Spleen (tissue), 11 donors: ENCODE results near the gene FBXW8. TPM values are rescaled to one million over a fixed set of nuclear protein-coding genes. Genes with fewer than 3 reads are reported as not detected.

ENCODE experiments used
- DNase-seq: peaks from one replicate; pipeline ENCODE4 v3.0.0-alpha.2; 2020
- H3K27ac ChIP-seq, 8 donors: fragments of 200-600 bp; sonication (generic) in 7 of 8; 1 replicate in 4 of 8; 2 replicates in 4 of 8; pipeline versions ENCODE4 v1.5.0 to v1.8.0; 2016 to 2021; ENCODE audit warnings: inconsistent platforms in 4 of 8, mild to moderate bottlenecking in 4 of 8, moderate library complexity in 1 of 8
- H3K27me3 ChIP-seq, 7 donors: fragments of 200-600 bp; sonication (generic) in 6 of 7; replicated peaks in 1 of 7; 1 replicate in 4 of 7; 2 replicates in 3 of 7; pipeline versions ENCODE4 v1.5.0 to v1.8.0; 2016 to 2021; ENCODE audit warnings: inconsistent platforms in 3 of 7, mild to moderate bottlenecking in 1 of 7
- H3K36me3 ChIP-seq, 6 donors: fragments of 200-600 bp; sonication (generic) in 5 of 6; 1 replicate in 4 of 6; 2 replicates in 2 of 6; pipeline versions ENCODE4 v1.5.0 to v1.8.0; 2016 to 2021; ENCODE audit warnings: inconsistent platforms in 2 of 6
- H3K4me1 ChIP-seq, 6 donors: fragments of 200-600 bp; sonication (generic) in 5 of 6; 1 replicate in 3 of 6; 2 replicates in 3 of 6; pipeline versions ENCODE4 v1.5.0 to v1.8.0; 2016 to 2021; ENCODE audit warnings: inconsistent platforms in 3 of 6
- H3K4me3 ChIP-seq, 8 donors: fragments of 200-600 bp; sonication (generic) in 7 of 8; 1 replicate in 4 of 8; 2 replicates in 4 of 8; pipeline versions ENCODE4 v1.5.0 to v1.8.0; 2016 to 2021; ENCODE audit warnings: inconsistent platforms in 4 of 8, mild to moderate bottlenecking in 4 of 8, moderate library complexity in 2 of 8
- H3K9me3 ChIP-seq, 8 donors: fragments of 200-600 bp; sonication (generic) in 7 of 8; 1 replicate in 4 of 8; 2 replicates in 4 of 8; pipeline versions ENCODE4 v1.5.0 to v1.8.0; 2016 to 2021; ENCODE audit warnings: inconsistent platforms in 4 of 8
- CTCF ChIP-seq, 11 experiments: fragments of 200-600 bp in 7 of 11; fragments of 450-650 bp in 4 of 11; sonication (generic) in 4 of 11; IDR thresholded peaks in 8 of 11; conservative IDR thresholded peaks in 3 of 11; 1 replicate in 7 of 11; 2 replicates in 4 of 11; pipeline versions ENCODE4 v1.4.0 to v1.8.0; 2016 to 2021; ENCODE audit warnings: antibody characterized with exemption in 11 of 11, inconsistent platforms in 4 of 11, mild to moderate bottlenecking in 1 of 11
- POLR2A ChIP-seq, 3 donors: fragments of 450-650 bp; IDR thresholded peaks; one replicate each; pipeline ENCODE4 v1.5.1; 2017; ENCODE audit warnings: antibody characterized with exemption in 3 of 3, mild to moderate bottlenecking in 1 of 3
- POLR2AphosphoS5 ChIP-seq, 3 donors: sonication (generic); formaldehyde crosslinking; IDR thresholded peaks; one replicate each; pipeline ENCODE4 v1.5.1; 2017; ENCODE audit warnings: antibody characterized with exemption in 3 of 3
- WGBS, 5 donors: extraction: QIAGEN DNeasy Blood & Tissue Kit in 3 of 5; methylation state at CpG; one replicate each; pipeline versions ENCODE4 v1.1.5 to v1.1.7; 2013 to 2018; 5-methylcytosine and 5-hydroxymethylcytosine counted together
- intact Hi-C: fragments of 100-400 bp; cut with DNase I; formaldehyde crosslinking; loops from one replicate; pipeline ENCODE4 v1.15.0; 2023; ENCODE audit warnings: low total_unique reads
- polyA plus RNA-seq, 3 donors: library from polyadenylated mRNA; stranded (reverse); fragments of 200-250 nt; gene quantifications; one replicate each; pipeline ENCODE4 v1.2.1, GENCODE V29; 2013
- total RNA-seq, 7 donors: library from RNA; depleted of rRNA in 3 of 7; stranded (reverse); fragments of >200 nt in 3 of 7; fragmentation: NEBNext Ultra II Directional in 4 of 7; extraction: Animal tissue kit (Norgen Biotek cat#: 25700) in 4 of 7; gene quantifications; one replicate each; pipeline versions ENCODE4 v1.1.0 to v1.2.1, GENCODE V29; 2016 to 2021
- donor health status: healthy with polysubstance abuse.
- donor health status: DM: no; HTN: no; CAD: no; lungs with moderate emphysema.
- donor health status: DM: no; HTN: no; CAD: no.
- donor health status: Bipolar disorder and iron deficiency.
- donor health status: healthy.
- donor health status: DM: no; HTN: no; CAD: no.
- donor health status: DM: yes; HTN: yes; CAD: no.

FBXW8 gene
- total and polyA plus RNA-seq, 10 donors: 2.2 to 17.3 (median 11.8) TPM

GRCh38 chr12:116928504-116928903, 17.8 kb downstream of the FBXW8 start:
- intact Hi-C loops: no loop called here
- H3K4me3 ChIP-seq: no peak overlapping the region
- no peak overlapping the region for H3K27ac ChIP-seq
- no peak for DNase-seq
- H3K9me3 ChIP-seq: no peaks in the 10 kb centered on the region
- no peak for TF ChIP-seq CTCF (IDR thresholded peaks at IDR 0.05 in 8 of 11, conservative IDR thresholded peaks at IDR 0.05 in 3 of 11)
- peaks cover 3 to 38% (median 17%) of the 10 kb centered on the region in 6 donors for H3K4me1 ChIP-seq
- peaks cover 0 to 49% (median 13%) of the 10 kb centered on the region in 6 donors for H3K36me3 ChIP-seq
- H3K27me3 ChIP-seq: no peaks in the 10 kb centered on the region
- 92 to 97% (median 95%) methylated on average over 5 of the region's 5 CpGs for WGBS, 5 donors

- no peak for DNase-seq
- Histone ChIP-seq H3K4me3 (no peak overlapping the region), H3K36me3 (peaks cover 0 to 56% (median 13%) of the 10 kb centered on the region in 6 donors), H3K27ac (no peak overlapping the region), H3K9me3 (no peaks in the 10 kb centered on the region), H3K27me3 (no peaks in the 10 kb centered on the region), H3K4me1 (peaks cover 3 to 24% (median 7%) of the 10 kb centered on the region in 6 donors)
- TF ChIP-seq CTCF (IDR thresholded peaks at IDR 0.05 in 8 of 11, conservative IDR thresholded peaks at IDR 0.05 in 3 of 11) (no peak), POLR2A (IDR thresholded peaks at IDR 0.05) (no peak), POLR2AphosphoS5 (IDR thresholded peaks at IDR 0.05) (no peak)
- intact Hi-C loops: no loop called here
Observed at GRCh38 chr12:116929885-116930284, 19.1 kb downstream of the FBXW8 start.

GRCh38 chr12:116931665-116932064, 20.9 kb downstream of the FBXW8 start:
- H3K9me3 ChIP-seq: no peaks in the 10 kb centered on the region
- DNase-seq: no peak
- intact Hi-C loops: no loop called here
- TF ChIP-seq CTCF (IDR thresholded peaks at IDR 0.05 in 8 of 11, conservative IDR thresholded peaks at IDR 0.05 in 3 of 11): no peak
- no peak for TF ChIP-seq POLR2A (IDR thresholded peaks at IDR 0.05)
- no peak for TF ChIP-seq POLR2AphosphoS5 (IDR thresholded peaks at IDR 0.05)
- peaks cover 0 to 8% (median 0%) of the 10 kb centered on the region in 6 donors for H3K4me1 ChIP-seq
- H3K27ac ChIP-seq: no peak overlapping the region
- no peaks in the 10 kb centered on the region for H3K27me3 ChIP-seq
- H3K4me3 ChIP-seq: no peak overlapping the region
- peaks cover 0 to 74% (median 14%) of the 10 kb centered on the region in 6 donors for H3K36me3 ChIP-seq

- intact Hi-C loops: no loop called here
Observed at GRCh38 chr12:116933091-116933490, 22.3 kb downstream of the FBXW8 start.

More at GRCh38 chr12:116933091-116933490, 22.3 kb downstream of the FBXW8 start:
- H3K4me3 ChIP-seq: no peak overlapping the region
- 77 to 92% (median 88%) methylated on average over 2 of the region's 2 CpGs for WGBS, 5 donors
- peaks cover 0 to 75% (median 15%) of the 10 kb centered on the region in 6 donors for H3K36me3 ChIP-seq
- TF ChIP-seq CTCF (IDR thresholded peaks at IDR 0.05 in 8 of 11, conservative IDR thresholded peaks at IDR 0.05 in 3 of 11): no peak
- no peak for TF ChIP-seq POLR2AphosphoS5 (IDR thresholded peaks at IDR 0.05)
- TF ChIP-seq POLR2A (IDR thresholded peaks at IDR 0.05): no peak
- no peak for DNase-seq
- no peaks in the 10 kb centered on the region for H3K9me3 ChIP-seq
- H3K27me3 ChIP-seq: no peaks in the 10 kb centered on the region
- H3K27ac ChIP-seq: no peak overlapping the region
- H3K4me1 ChIP-seq: no peaks in the 10 kb centered on the region
